Loucy (cell line): ENCODE results near the gene RNPEPL1.

Experiments used
- CTCF ChIP-seq: fragments of 200-600 bp; sonication (generic); conservative IDR thresholded peaks from 2 replicates; pipeline ENCODE4 v1.5.1; 2014; ENCODE audit warnings: mild to moderate bottlenecking, antibody characterized with exemption, low read length
- EZH2phosphoT487 ChIP-seq: fragments of 200-600 bp; IDR thresholded peaks from 2 replicates; pipeline ENCODE4 v1.6.1; 2018; ENCODE audit warnings: antibody characterized with exemption, mild to moderate bottlenecking, moderate library complexity, borderline replicate concordance

GRCh38 chr2:240524963-240525718, 43.1 kb upstream of the RNPEPL1 start:
- TF ChIP-seq CTCF (no peak), EZH2phosphoT487 (no peak)
